ENCODE results near the gene FCRL4.

GRCh38 chr1:157618190-157618589, 20.3 kb upstream of the FCRL4 start:
- TF ChIP-seq EZH2 (IDR thresholded peaks at IDR 0.05; ENCODE audit: borderline replicate concordance, insufficient read depth, low read depth, low read length, poor library complexity, severe bottlenecking), result no peak
- TF ChIP-seq CTCF (IDR thresholded peaks at IDR 0.05), result no peak

Measured in B cell (primary cell).